ENCODE data around the gene TUSC2.

GRCh38 chr3:50345586-50346234, 17.7 kb upstream of the TUSC2 start, which contains the start of gene ZMYND10:
- TF ChIP-seq CTCF (IDR thresholded peaks at IDR 0.05; ENCODE audit: low read length) (no peak), EZH2 (IDR thresholded peaks at IDR 0.05; ENCODE audit: borderline replicate concordance, low read length) (no peak)
